OCI-LY3 (cell line): ENCODE measurements around the gene NCOR2.

ENCODE experiments used
- EZH2phosphoT487 ChIP-seq: fragments of 200-600 bp; shearing (Covaris generic); IDR thresholded peaks from 2 replicates; pipeline ENCODE4 v1.6.1; 2018; ENCODE audit warnings: antibody characterized with exemption, mixed run types, low read depth
- TF ChIP-seq, protein P1 (sequence below): fragments of 200-600, 300-600 bp; sonication (generic); IDR thresholded peaks from 2 replicates; pipeline ENCODE4 v1.5.1; 2014; ENCODE audit warnings: antibody characterized with exemption, low read length, low read depth

- TF ChIP-seq, protein P1, sequence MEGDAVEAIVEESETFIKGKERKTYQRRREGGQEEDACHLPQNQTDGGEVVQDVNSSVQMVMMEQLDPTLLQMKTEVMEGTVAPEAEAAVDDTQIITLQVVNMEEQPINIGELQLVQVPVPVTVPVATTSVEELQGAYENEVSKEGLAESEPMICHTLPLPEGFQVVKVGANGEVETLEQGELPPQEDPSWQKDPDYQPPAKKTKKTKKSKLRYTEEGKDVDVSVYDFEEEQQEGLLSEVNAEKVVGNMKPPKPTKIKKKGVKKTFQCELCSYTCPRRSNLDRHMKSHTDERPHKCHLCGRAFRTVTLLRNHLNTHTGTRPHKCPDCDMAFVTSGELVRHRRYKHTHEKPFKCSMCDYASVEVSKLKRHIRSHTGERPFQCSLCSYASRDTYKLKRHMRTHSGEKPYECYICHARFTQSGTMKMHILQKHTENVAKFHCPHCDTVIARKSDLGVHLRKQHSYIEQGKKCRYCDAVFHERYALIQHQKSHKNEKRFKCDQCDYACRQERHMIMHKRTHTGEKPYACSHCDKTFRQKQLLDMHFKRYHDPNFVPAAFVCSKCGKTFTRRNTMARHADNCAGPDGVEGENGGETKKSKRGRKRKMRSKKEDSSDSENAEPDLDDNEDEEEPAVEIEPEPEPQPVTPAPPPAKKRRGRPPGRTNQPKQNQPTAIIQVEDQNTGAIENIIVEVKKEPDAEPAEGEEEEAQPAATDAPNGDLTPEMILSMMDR = peak; percentile 62
- no peak for TF ChIP-seq EZH2phosphoT487
Observed at GRCh38 chr12:124568431-124569374, 1.3 kb upstream of the NCOR2 start.
